Measurements from ENCODE around the gene HSPA12A.

DNA sequence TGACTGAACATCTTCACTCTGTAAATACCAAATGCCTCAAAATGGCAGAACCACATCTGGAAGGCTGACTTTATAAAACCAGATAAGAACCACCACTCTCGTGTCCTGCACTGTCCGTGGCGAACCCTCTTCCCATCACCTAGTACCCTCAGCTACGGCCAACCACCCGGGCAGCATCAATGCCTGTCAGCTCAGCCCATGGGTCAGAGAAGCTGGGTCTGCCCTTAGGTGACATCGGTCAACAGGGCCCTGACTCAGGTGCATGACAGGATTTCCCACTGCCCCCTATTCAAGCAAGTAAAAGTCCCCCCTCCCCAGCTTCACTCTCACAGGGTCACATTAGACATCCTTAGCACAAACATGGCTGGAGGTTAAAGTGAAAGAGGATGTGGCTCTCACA is 56.6 kb downstream of the HSPA12A start:
- TF ChIP-seq HOXB6 (CRISPR knock-in tag; IDR thresholded peaks at IDR 0.05; ENCODE audit: borderline replicate concordance) (no peak), MAX (CRISPR knock-in tag; IDR thresholded peaks at IDR 0.05) (no peak), SMAD2 (IDR thresholded peaks at IDR 0.05; ENCODE audit: low read depth, low read length) (no peak), POLR2B (IDR thresholded peaks at IDR 0.05; ENCODE audit: low read depth, partially characterized antibody) (no peak), CTBP1 (IDR thresholded peaks at IDR 0.05; ENCODE audit: borderline replicate concordance) (no peak), SMARCC2 (IDR thresholded peaks at IDR 0.05; ENCODE audit: low read depth) (no peak), ZKSCAN1 (IDR thresholded peaks at IDR 0.05; ENCODE audit: low read depth, low read length) (no peak), ARID2 (IDR thresholded peaks at IDR 0.05) (no peak), ATF4 (CRISPR knock-in tag; IDR thresholded peaks at IDR 0.05) (no peak), PHF20 (IDR thresholded peaks at IDR 0.05; ENCODE audit: partially characterized antibody) (no peak)
- TF ChIP-seq, protein P1, sequence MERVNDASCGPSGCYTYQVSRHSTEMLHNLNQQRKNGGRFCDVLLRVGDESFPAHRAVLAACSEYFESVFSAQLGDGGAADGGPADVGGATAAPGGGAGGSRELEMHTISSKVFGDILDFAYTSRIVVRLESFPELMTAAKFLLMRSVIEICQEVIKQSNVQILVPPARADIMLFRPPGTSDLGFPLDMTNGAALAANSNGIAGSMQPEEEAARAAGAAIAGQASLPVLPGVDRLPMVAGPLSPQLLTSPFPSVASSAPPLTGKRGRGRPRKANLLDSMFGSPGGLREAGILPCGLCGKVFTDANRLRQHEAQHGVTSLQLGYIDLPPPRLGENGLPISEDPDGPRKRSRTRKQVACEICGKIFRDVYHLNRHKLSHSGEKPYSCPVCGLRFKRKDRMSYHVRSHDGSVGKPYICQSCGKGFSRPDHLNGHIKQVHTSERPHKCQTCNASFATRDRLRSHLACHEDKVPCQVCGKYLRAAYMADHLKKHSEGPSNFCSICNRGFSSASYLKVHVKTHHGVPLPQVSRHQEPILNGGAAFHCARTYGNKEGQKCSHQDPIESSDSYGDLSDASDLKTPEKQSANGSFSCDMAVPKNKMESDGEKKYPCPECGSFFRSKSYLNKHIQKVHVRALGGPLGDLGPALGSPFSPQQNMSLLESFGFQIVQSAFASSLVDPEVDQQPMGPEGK (CRISPR knock-in tag; IDR thresholded peaks at IDR 0.05; ENCODE audit: borderline replicate concordance), result no peak

Data from K562 (cell line).